ENCODE data around the gene DDX20. TPM values are rescaled to one million over a fixed set of nuclear protein-coding genes. Genes with fewer than 3 reads are reported as not detected.
A peak's percentile ranks its signal among the peaks of the same experiment; 100 is the strongest.

DDX20 gene
- total RNA-seq, 4 donors from 2014 or later: 16.0 to 25.0 (median 21.5) TPM

- no peak for DNase-seq (ENCODE audit: low spot score in 2 of 2)
- Histone ChIP-seq H3K9me3 (no peaks in the 10 kb centered on the region), H3K27me3 (no peaks in the 10 kb centered on the region), H3K4me1 (peaks cover 43% of the 10 kb centered on the region), H3K4me3 (no peak overlapping the region), H3K27ac (no peak overlapping the region), H3K36me3 (peaks cover 17% of the 10 kb centered on the region)
- TF ChIP-seq POLR2AphosphoS5 (IDR thresholded peaks at IDR 0.05) (no peak), CTCF (IDR thresholded peaks at IDR 0.05) (no peak), POLR2A (IDR thresholded peaks at IDR 0.05) (no peak), EP300 (IDR thresholded peaks at IDR 0.05) (no peak)
- 53% methylated on average over 7 of the region's 7 CpGs for WGBS
Observed at GRCh38 chr1:111729946-111730681, 25.6 kb upstream of the DDX20 start.

GRCh38 chr1:111730706-111731105 lies 25.0 kb upstream of the DDX20 start:
- no peak for DNase-seq (ENCODE audit: low spot score in 2 of 2)

GRCh38 chr1:111731956-111732355 lies 23.7 kb upstream of the DDX20 start:
- no peak for TF ChIP-seq POLR2AphosphoS5 (IDR thresholded peaks at IDR 0.05)
- Histone ChIP-seq H3K4me3 (no peak overlapping the region), H3K9me3 (no peaks in the 10 kb centered on the region), H3K27ac (no peak overlapping the region), H3K36me3 (peaks cover 9% of the 10 kb centered on the region), H3K4me1 (peaks cover 50% of the 10 kb centered on the region), H3K27me3 (no peaks in the 10 kb centered on the region)
- DNase-seq (ENCODE audit: low spot score in 2 of 2): peak in 1 of 2 donors; percentile 65
- WGBS: 71% methylated on average over 6 of the region's 6 CpGs

More at GRCh38 chr1:111730706-111731105, 25.0 kb upstream of the DDX20 start:
- Histone ChIP-seq H3K27ac (no peak overlapping the region), H3K4me3 (no peak overlapping the region), H3K4me1 (peaks cover 44% of the 10 kb centered on the region), H3K9me3 (no peaks in the 10 kb centered on the region), H3K36me3 (peaks cover 17% of the 10 kb centered on the region), H3K27me3 (no peaks in the 10 kb centered on the region)
- 58% methylated on average over 4 of the region's 4 CpGs for WGBS
- TF ChIP-seq POLR2A (IDR thresholded peaks at IDR 0.05) (no peak), CTCF (IDR thresholded peaks at IDR 0.05) (no peak), EP300 (IDR thresholded peaks at IDR 0.05) (no peak), POLR2AphosphoS5 (IDR thresholded peaks at IDR 0.05) (no peak)

GRCh38 chr1:111732718-111733117 lies 23.0 kb upstream of the DDX20 start:
- Histone ChIP-seq H3K9me3 (no peaks in the 10 kb centered on the region), H3K4me3 (no peak overlapping the region), H3K36me3 (peaks cover under 1% of the 10 kb centered on the region), H3K4me1 (peaks cover 58% of the 10 kb centered on the region), H3K27me3 (no peaks in the 10 kb centered on the region), H3K27ac (no peak overlapping the region)
- no peak for TF ChIP-seq EP300 (IDR thresholded peaks at IDR 0.05)
- no peak for TF ChIP-seq POLR2A (IDR thresholded peaks at IDR 0.05)
- WGBS: 94% methylated on average over 2 of the region's 7 CpGs
- peak in 1 of 2 donors; percentile 65 for DNase-seq (ENCODE audit: low spot score in 2 of 2)

GRCh38 chr1:111733183-111733991 lies 22.3 kb upstream of the DDX20 start:
- 52% methylated on average over 9 of the region's 9 CpGs for WGBS
- no peak for TF ChIP-seq EP300 (IDR thresholded peaks at IDR 0.05)
- no peak for TF ChIP-seq POLR2A (IDR thresholded peaks at IDR 0.05)
- no peak for TF ChIP-seq CTCF (IDR thresholded peaks at IDR 0.05)
- no peak for TF ChIP-seq POLR2AphosphoS5 (IDR thresholded peaks at IDR 0.05)
- no peak overlapping the region for H3K4me3 ChIP-seq
- H3K36me3 ChIP-seq: no peaks in the 10 kb centered on the region
- H3K4me1 ChIP-seq: peaks cover 65% of the 10 kb centered on the region
- no peaks in the 10 kb centered on the region for H3K9me3 ChIP-seq
- H3K27me3 ChIP-seq: no peaks in the 10 kb centered on the region
- peak in 1 of 2 donors; percentile 77 for DNase-seq (ENCODE audit: low spot score in 2 of 2)
- H3K27ac ChIP-seq: peak overlapping the region; percentile 53

- no peaks in the 10 kb centered on the region for H3K9me3 ChIP-seq
- no peak overlapping the region for H3K4me3 ChIP-seq
- 58% methylated on average over 5 of the region's 5 CpGs for WGBS
- H3K4me1 ChIP-seq: peaks cover 68% of the 10 kb centered on the region
- peak overlapping the region; percentile 53 for H3K27ac ChIP-seq
- TF ChIP-seq POLR2AphosphoS5 (IDR thresholded peaks at IDR 0.05): no peak
- TF ChIP-seq POLR2A (IDR thresholded peaks at IDR 0.05): no peak
- no peak for TF ChIP-seq EP300 (IDR thresholded peaks at IDR 0.05)
- TF ChIP-seq CTCF (IDR thresholded peaks at IDR 0.05): no peak
- no peaks in the 10 kb centered on the region for H3K36me3 ChIP-seq
- H3K27me3 ChIP-seq: no peaks in the 10 kb centered on the region
- peak in 1 of 2 donors; percentile 23 for DNase-seq (ENCODE audit: low spot score in 2 of 2)
Observed at GRCh38 chr1:111733992-111734341, 21.7 kb upstream of the DDX20 start.
